HL-60 (cell line): ENCODE results near the gene LMAN1L.

Experiments used
- POLR2AphosphoS5 ChIP-seq: IDR thresholded peaks from 2 replicates; pipeline ENCODE4 v1.6.1; 2012; ENCODE audit warnings: low read depth
- TF ChIP-seq, protein P1 (sequence below): IDR thresholded peaks from one replicate; pipeline ENCODE4 v1.5.1; 2011; ENCODE audit warnings: low read length, control low read depth, inconsistent platforms; ENCODE audit not compliant: insufficient read depth
- TF ChIP-seq, protein P2 (sequence below): IDR thresholded peaks from 2 replicates; pipeline ENCODE4 v1.6.1; 2012; ENCODE audit warnings: low read depth; ENCODE audit not compliant: insufficient replicate concordance

DNA sequence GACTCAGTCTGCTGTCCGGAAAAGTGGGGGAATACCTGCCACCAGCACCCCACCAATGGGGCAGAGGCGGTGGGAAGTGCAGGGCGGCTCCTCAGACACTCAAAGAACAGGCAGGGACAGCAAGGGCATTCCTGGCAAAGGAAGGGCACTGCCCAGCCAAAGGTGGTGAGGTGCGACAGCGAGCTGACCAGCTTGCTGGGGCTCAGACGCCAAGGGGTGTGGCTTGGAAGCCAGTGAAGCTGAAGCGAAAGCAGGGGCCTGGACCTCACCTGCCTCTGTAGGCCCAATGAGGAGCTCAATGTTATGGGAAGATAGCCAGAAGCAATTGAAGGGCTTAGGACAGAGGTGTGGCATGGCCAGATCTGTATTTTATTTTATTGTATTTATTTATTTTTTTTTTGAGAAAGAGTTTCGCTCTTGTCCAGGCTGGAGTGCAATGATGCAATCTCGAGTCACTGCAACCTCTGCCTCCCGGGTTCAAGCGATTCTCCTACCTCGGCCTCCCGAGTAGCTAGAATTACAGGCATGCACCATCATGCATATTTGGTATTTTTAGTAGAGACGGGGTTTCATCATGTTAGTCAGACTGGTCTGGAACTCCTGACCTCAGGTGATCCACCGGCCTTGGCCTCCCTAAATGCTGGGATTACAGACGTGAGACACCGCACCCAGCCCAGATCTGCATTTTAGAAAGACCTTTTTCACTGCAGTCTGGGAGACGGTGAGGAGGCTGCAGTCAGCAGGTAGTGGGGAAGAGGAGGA, 4.4 kb upstream of the LMAN1L start:
- TF ChIP-seq, protein P1, sequence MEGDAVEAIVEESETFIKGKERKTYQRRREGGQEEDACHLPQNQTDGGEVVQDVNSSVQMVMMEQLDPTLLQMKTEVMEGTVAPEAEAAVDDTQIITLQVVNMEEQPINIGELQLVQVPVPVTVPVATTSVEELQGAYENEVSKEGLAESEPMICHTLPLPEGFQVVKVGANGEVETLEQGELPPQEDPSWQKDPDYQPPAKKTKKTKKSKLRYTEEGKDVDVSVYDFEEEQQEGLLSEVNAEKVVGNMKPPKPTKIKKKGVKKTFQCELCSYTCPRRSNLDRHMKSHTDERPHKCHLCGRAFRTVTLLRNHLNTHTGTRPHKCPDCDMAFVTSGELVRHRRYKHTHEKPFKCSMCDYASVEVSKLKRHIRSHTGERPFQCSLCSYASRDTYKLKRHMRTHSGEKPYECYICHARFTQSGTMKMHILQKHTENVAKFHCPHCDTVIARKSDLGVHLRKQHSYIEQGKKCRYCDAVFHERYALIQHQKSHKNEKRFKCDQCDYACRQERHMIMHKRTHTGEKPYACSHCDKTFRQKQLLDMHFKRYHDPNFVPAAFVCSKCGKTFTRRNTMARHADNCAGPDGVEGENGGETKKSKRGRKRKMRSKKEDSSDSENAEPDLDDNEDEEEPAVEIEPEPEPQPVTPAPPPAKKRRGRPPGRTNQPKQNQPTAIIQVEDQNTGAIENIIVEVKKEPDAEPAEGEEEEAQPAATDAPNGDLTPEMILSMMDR, result no peak
- TF ChIP-seq POLR2AphosphoS5, result no peak
- TF ChIP-seq, protein P2, sequence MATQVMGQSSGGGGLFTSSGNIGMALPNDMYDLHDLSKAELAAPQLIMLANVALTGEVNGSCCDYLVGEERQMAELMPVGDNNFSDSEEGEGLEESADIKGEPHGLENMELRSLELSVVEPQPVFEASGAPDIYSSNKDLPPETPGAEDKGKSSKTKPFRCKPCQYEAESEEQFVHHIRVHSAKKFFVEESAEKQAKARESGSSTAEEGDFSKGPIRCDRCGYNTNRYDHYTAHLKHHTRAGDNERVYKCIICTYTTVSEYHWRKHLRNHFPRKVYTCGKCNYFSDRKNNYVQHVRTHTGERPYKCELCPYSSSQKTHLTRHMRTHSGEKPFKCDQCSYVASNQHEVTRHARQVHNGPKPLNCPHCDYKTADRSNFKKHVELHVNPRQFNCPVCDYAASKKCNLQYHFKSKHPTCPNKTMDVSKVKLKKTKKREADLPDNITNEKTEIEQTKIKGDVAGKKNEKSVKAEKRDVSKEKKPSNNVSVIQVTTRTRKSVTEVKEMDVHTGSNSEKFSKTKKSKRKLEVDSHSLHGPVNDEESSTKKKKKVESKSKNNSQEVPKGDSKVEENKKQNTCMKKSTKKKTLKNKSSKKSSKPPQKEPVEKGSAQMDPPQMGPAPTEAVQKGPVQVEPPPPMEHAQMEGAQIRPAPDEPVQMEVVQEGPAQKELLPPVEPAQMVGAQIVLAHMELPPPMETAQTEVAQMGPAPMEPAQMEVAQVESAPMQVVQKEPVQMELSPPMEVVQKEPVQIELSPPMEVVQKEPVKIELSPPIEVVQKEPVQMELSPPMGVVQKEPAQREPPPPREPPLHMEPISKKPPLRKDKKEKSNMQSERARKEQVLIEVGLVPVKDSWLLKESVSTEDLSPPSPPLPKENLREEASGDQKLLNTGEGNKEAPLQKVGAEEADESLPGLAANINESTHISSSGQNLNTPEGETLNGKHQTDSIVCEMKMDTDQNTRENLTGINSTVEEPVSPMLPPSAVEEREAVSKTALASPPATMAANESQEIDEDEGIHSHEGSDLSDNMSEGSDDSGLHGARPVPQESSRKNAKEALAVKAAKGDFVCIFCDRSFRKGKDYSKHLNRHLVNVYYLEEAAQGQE, result no peak
